Tibial nerve (tissue), 4 donors: ENCODE data around the gene VKORC1L1. TPM values are rescaled to one million over a fixed set of nuclear protein-coding genes. Genes with fewer than 3 reads are reported as not detected.

Experiments
- DNase-seq, 2 donors: peaks; one replicate each; pipeline ENCODE4 v3.0.0-alpha.2; 2019; ENCODE audit warnings: low spot score in 2 of 2
- H3K27ac ChIP-seq, 4 donors: fragments of 200-600 bp; sonication (generic) in 3 of 4; one replicate each; pipeline ENCODE4 v1.5.1; 2017 to 2019; ENCODE audit warnings: mild to moderate bottlenecking in 1 of 4
- H3K27me3 ChIP-seq, 2 donors: fragments of 200-600 bp; sonication (generic) in 1 of 2; one replicate each; pipeline versions ENCODE4 v1.5.1 to v1.6.0; 2017 to 2019
- H3K36me3 ChIP-seq, 3 donors: fragments of 200-600 bp; sonication (generic); one replicate each; pipeline ENCODE4 v1.5.1; 2018 to 2019
- H3K4me1 ChIP-seq, 4 donors: fragments of 200-600 bp; sonication (generic) in 3 of 4; one replicate each; pipeline ENCODE4 v1.5.1; 2017 to 2019
- H3K4me3 ChIP-seq, 4 donors: fragments of 200-600 bp; sonication (generic) in 3 of 4; one replicate each; pipeline ENCODE4 v1.5.1; 2017 to 2019; ENCODE audit warnings: mild to moderate bottlenecking in 1 of 4, moderate library complexity in 1 of 4
- H3K9me3 ChIP-seq, 4 donors: fragments of 200-600 bp; sonication (generic) in 3 of 4; one replicate each; pipeline ENCODE4 v1.5.1; 2017 to 2019
- EP300 ChIP-seq, 2 donors: sonication (generic); formaldehyde crosslinking; IDR thresholded peaks; one replicate each; pipeline ENCODE4 v1.6.1; 2017; ENCODE audit warnings: antibody characterized with exemption in 2 of 2, mild to moderate bottlenecking in 1 of 2
- POLR2A ChIP-seq, 2 donors: fragments of 450-650 bp; IDR thresholded peaks; one replicate each; pipeline ENCODE4 v1.6.1; 2017; ENCODE audit warnings: antibody characterized with exemption in 2 of 2, mild to moderate bottlenecking in 2 of 2, moderate library complexity in 2 of 2
- WGBS, 2 donors: methylation state at CpG; one replicate each; pipeline ENCODE4 v1.1.5; 2018; 5-methylcytosine and 5-hydroxymethylcytosine counted together
- total RNA-seq, 4 donors: library from RNA; depleted of rRNA; stranded (reverse); fragments of >200 nt; gene quantifications; one replicate each; pipeline ENCODE4 v1.1.0, GENCODE V29; 2016
- TF ChIP-seq, protein P1 (sequence below), 5 experiments: fragments of 200-600 bp in 3 of 5; fragments of 450-650 bp in 2 of 5; sonication (generic) in 3 of 5; IDR thresholded peaks; one replicate each; pipeline ENCODE4 v1.5.1; 2016 to 2019; ENCODE audit warnings: antibody characterized with exemption in 5 of 5, mild to moderate bottlenecking in 3 of 5, moderate library complexity in 2 of 5

Gene VKORC1L1
- total RNA-seq, 4 donors from 2014 or later = 24.1 to 33.7 (median 30.3) TPM

DNA sequence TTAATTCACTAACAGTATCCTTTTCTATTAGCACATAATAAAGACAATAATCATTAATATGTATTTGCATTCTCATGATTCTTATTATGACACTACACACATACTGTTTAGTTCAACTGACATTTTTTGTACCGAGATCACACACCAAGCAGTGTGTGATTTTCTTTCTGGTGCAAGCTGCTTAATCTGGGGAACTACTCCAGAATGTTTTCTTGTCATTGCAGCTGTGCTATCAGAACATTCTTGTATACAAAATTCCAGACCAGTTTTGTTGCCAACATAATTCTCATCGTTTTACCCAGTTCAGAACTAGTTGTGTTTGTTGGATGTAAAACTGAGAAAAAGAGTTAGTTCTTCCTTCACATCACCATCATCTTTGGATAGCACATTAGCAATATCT is 37.4 kb downstream of the VKORC1L1 start:
- no peak for DNase-seq
- no peaks in the 10 kb centered on the region for H3K27me3 ChIP-seq
- no peaks in the 10 kb centered on the region for H3K9me3 ChIP-seq
- WGBS, 2 donors = 25% methylated on average over 2 of the region's 2 CpGs
- H3K36me3 ChIP-seq = peaks cover 0 to 3% (median 0%) of the 10 kb centered on the region in 3 donors
- no peak overlapping the region for H3K27ac ChIP-seq
- no peak overlapping the region for H3K4me3 ChIP-seq
- H3K4me1 ChIP-seq = peaks cover 0 to 27% (median 0%) of the 10 kb centered on the region in 4 donors
- TF ChIP-seq POLR2A (IDR thresholded peaks at IDR 0.05) (no peak), EP300 (IDR thresholded peaks at IDR 0.05) (no peak)
- TF ChIP-seq, protein P1, sequence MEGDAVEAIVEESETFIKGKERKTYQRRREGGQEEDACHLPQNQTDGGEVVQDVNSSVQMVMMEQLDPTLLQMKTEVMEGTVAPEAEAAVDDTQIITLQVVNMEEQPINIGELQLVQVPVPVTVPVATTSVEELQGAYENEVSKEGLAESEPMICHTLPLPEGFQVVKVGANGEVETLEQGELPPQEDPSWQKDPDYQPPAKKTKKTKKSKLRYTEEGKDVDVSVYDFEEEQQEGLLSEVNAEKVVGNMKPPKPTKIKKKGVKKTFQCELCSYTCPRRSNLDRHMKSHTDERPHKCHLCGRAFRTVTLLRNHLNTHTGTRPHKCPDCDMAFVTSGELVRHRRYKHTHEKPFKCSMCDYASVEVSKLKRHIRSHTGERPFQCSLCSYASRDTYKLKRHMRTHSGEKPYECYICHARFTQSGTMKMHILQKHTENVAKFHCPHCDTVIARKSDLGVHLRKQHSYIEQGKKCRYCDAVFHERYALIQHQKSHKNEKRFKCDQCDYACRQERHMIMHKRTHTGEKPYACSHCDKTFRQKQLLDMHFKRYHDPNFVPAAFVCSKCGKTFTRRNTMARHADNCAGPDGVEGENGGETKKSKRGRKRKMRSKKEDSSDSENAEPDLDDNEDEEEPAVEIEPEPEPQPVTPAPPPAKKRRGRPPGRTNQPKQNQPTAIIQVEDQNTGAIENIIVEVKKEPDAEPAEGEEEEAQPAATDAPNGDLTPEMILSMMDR (IDR thresholded peaks at IDR 0.05) = no peak

DNA sequence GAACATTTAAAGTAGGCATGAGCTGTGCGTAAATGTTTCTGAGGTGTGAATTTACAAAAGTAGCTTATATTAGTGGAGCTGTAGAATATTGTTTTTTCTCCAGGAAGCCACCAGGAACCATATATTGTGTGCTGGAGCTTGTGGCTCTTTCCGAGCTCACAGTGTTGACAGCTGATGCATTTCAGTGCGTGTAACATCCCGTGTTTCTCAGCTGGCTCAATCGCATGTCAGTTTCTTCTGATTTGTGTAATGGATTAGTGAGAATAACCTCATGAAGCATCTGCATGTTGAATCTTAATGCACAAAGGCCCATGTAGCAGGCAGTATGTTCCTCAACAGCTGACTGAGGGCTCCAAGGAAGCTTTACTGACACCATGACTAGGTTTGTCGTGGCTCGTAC is 39.4 kb downstream of the VKORC1L1 start:
- no peaks in the 10 kb centered on the region for H3K36me3 ChIP-seq
- WGBS, 2 donors = 92 to 97% methylated on average over 7 of the region's 7 CpGs

DNA sequence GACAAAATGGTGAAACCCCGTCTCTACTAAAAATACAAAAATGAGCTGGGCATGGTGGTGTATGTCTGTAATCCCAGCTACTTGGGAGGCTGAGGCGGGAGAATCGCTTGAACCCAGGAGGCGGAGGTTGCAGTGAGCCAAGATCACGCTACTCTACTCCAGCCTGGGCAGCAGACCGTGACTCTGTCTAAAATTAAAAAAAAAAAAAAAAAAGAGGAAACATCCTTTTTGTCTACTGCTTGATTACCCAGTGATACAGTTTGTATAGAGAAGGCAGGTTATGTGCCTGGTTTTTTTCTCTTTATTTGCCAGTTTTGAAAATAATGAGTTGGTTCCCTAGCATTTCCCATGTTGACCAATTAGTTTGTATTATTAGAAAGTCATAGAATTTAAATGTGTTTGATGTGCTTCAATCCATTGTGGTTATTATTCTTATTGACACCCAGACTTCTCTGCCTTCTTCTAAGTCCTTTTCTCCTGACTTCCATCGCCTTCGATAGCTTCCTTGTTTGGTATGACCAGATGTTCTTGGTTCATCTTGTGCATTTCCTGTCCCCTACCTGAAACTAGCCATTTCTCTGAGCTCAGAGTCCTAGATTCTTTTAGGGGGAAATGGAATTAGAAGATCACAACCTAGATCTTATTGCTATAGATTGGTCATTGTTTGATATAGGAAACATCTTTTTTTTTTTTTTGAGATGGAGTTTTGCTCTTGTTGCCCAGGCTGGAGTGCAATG is 43.2 kb downstream of the VKORC1L1 start:
- H3K27me3 ChIP-seq = no peaks in the 10 kb centered on the region
- no peak overlapping the region for H3K4me3 ChIP-seq
- DNase-seq = no peak
- H3K4me1 ChIP-seq = no peaks in the 10 kb centered on the region
- 86 to 93% methylated on average over 8 of the region's 8 CpGs for WGBS, 2 donors
- peaks cover 0 to 8% (median 0%) of the 10 kb centered on the region in 3 donors for H3K36me3 ChIP-seq
- no peaks in the 10 kb centered on the region for H3K9me3 ChIP-seq
- TF ChIP-seq POLR2A (IDR thresholded peaks at IDR 0.05) (no peak), EP300 (IDR thresholded peaks at IDR 0.05) (no peak)
- TF ChIP-seq, protein P1 (IDR thresholded peaks at IDR 0.05) = no peak
- H3K27ac ChIP-seq = no peak overlapping the region

More for the DNA sequence above, 39.4 kb downstream of the VKORC1L1 start:
- Histone ChIP-seq H3K4me1 (peaks cover 0 to 18% (median 0%) of the 10 kb centered on the region in 4 donors), H3K27ac (no peak overlapping the region), H3K27me3 (no peaks in the 10 kb centered on the region), H3K9me3 (no peaks in the 10 kb centered on the region), H3K4me3 (no peak overlapping the region)
- TF ChIP-seq, protein P1 (IDR thresholded peaks at IDR 0.05) = no peak
- no peak for TF ChIP-seq POLR2A (IDR thresholded peaks at IDR 0.05)
- TF ChIP-seq EP300 (IDR thresholded peaks at IDR 0.05) = no peak
- no peak for DNase-seq

DNA sequence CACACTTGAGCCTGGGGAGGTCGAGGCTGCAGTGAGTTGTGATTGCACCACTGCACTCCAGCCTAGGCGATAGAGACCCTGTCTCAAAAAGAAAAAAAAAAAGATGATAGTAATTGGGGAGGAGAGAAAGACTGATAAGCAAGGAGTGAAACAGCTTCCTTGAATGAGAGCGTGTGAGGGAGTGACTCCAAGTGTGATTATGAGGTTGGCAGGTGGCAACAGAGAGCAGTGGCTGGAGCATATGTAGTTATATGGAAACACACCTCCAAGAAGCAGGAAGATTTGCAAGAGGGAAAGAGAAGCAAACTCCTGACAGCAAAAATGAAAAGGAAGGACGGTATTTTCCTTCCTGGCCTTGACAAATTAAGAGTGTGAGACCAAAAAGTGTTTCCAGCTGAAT is 50.4 kb downstream of the VKORC1L1 start:
- no peak for DNase-seq
- no peaks in the 10 kb centered on the region for H3K4me1 ChIP-seq
- WGBS, 2 donors = 90 to 96% methylated on average over 4 of the region's 4 CpGs
- H3K9me3 ChIP-seq = no peaks in the 10 kb centered on the region
- H3K4me3 ChIP-seq = no peak overlapping the region
- H3K27me3 ChIP-seq = no peaks in the 10 kb centered on the region
- H3K36me3 ChIP-seq = peaks cover 0 to 7% (median 0%) of the 10 kb centered on the region in 3 donors
- H3K27ac ChIP-seq = no peak overlapping the region
- TF ChIP-seq, protein P1 (IDR thresholded peaks at IDR 0.05) = no peak
- TF ChIP-seq POLR2A (IDR thresholded peaks at IDR 0.05) (no peak), EP300 (IDR thresholded peaks at IDR 0.05) (no peak)

DNA sequence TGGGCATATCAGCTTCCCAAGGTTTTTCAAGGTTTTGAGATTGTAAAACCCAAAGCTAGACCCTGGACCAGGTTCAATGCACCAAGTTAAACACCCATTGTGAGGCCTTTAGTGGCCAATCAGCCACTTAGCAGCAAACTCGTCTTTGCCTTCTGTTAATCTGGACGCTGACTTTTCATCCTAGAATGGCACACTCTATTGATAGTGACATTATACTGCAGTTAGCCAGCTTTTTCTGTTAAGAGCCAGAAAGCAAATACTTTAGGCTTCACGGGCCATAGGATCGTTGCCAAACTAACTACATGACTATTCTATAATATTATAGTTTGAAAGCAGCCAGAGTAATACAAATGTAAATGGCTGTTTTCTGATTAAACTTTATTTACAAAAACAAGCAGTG is 51.3 kb downstream of the VKORC1L1 start:
- H3K4me3 ChIP-seq = no peak overlapping the region
- no peaks in the 10 kb centered on the region for H3K4me1 ChIP-seq
- 75 to 79% methylated on average over 4 of the region's 4 CpGs for WGBS, 2 donors
- H3K27ac ChIP-seq = no peak overlapping the region
- H3K27me3 ChIP-seq = no peaks in the 10 kb centered on the region
- H3K36me3 ChIP-seq = no peaks in the 10 kb centered on the region
- TF ChIP-seq, protein P1 (IDR thresholded peaks at IDR 0.05) = no peak
- no peaks in the 10 kb centered on the region for H3K9me3 ChIP-seq
- DNase-seq = no peak
